ENCODE data around the gene MTFP1. TPM values are rescaled to one million over a fixed set of nuclear protein-coding genes. Genes with fewer than 3 reads are reported as not detected.
A peak's percentile ranks its signal among the peaks of the same experiment; 100 is the strongest.
"Not testable (repeated sequence)": the region's sequence is repeated elsewhere in the genome, so short reads cannot be mapped to it uniquely, and the experiment has no call there.

The MTFP1 gene
- total RNA-seq, 6 experiments from 2014 or later: 4.2 to 30.1 (median 9.1) TPM

- no peaks in the 10 kb centered on the region for H3K36me3 ChIP-seq
- peaks cover 0 to 12% (median 0%) of the 10 kb centered on the region in 4 donors for H3K4me1 ChIP-seq
- no peak overlapping the region for H3K4me3 ChIP-seq
- H3K27me3 ChIP-seq: no peaks in the 10 kb centered on the region
- WGBS (ENCODE audit: insufficient coverage, low coverage, low lambda C conversion rate, missing lambda C conversion rate): 4% methylated on average over 4 of the region's 11 CpGs
- ATAC-seq (peak; percentile 87 to 94 (median 92)), DNase-seq (peak in 2 of 3 donors; percentile 56 to 62)
- intact Hi-C loops (cut with DNase I): no loop called here
- no peaks in the 10 kb centered on the region for H3K9me3 ChIP-seq
- TF ChIP-seq POLR2A (IDR thresholded peaks at IDR 0.05) (no peak), CTCF (IDR thresholded peaks at IDR 0.05) (peak; percentile 79 to 88 (median 82))
- H3K27ac ChIP-seq: no peak overlapping the region
These were observed 19.3 kb downstream of the MTFP1 start for GRCh38 chr22:30444632-30445437.

- Histone ChIP-seq H3K27me3 (no peaks in the 10 kb centered on the region), H3K4me3 (no peak overlapping the region), H3K27ac (no peak overlapping the region), H3K9me3 (no peaks in the 10 kb centered on the region), H3K36me3 (no peaks in the 10 kb centered on the region), H3K4me1 (peaks cover 0 to 12% (median 0%) of the 10 kb centered on the region in 4 donors)
- ATAC-seq: peak in 3 of 4 donors; percentile 39 to 67 (median 51)
- TF ChIP-seq POLR2A (IDR thresholded peaks at IDR 0.05) (no peak), CTCF (IDR thresholded peaks at IDR 0.05) (no peak)
- WGBS (ENCODE audit: insufficient coverage, low coverage, low lambda C conversion rate, missing lambda C conversion rate): 34% methylated on average over 5 of the region's 5 CpGs
- intact Hi-C loops (cut with DNase I): loop anchor here in 1 of 2 donors (2.0 kb wide), 1 partner anchor 39 kb away; no protein-coding TSS in a partner anchor
- DNase-seq: no peak
These were observed 20.0 kb downstream of the MTFP1 start for GRCh38 chr22:30445438-30446145.

- DNase-seq (peak in 1 of 3 donors; percentile 22), ATAC-seq (no peak)
- Histone ChIP-seq H3K4me3 (no peak overlapping the region), H3K27ac (no peak overlapping the region), H3K4me1 (peaks cover 0 to 12% (median 0%) of the 10 kb centered on the region in 4 donors), H3K27me3 (no peaks in the 10 kb centered on the region), H3K36me3 (no peaks in the 10 kb centered on the region), H3K9me3 (no peaks in the 10 kb centered on the region)
- 33% methylated on average over 1 of the region's 3 CpGs for WGBS (ENCODE audit: insufficient coverage, low coverage, low lambda C conversion rate, missing lambda C conversion rate)
- intact Hi-C loops (cut with DNase I): loop anchor here in 1 of 2 donors (2.0 kb wide), 1 partner anchor 37 kb away; no protein-coding TSS in a partner anchor
- TF ChIP-seq CTCF (IDR thresholded peaks at IDR 0.05): no peak
These were observed 22.1 kb downstream of the MTFP1 start for GRCh38 chr22:30447656-30448055.

- H3K36me3 ChIP-seq; H3K9me3 ChIP-seq; H3K27ac ChIP-seq; H3K4me1 ChIP-seq; ATAC-seq; H3K27me3 ChIP-seq; intact Hi-C loops (cut with DNase I); H3K4me3 ChIP-seq: not testable (repeated sequence)
- WGBS (ENCODE audit: insufficient coverage, low coverage, low lambda C conversion rate, missing lambda C conversion rate): 53% methylated on average over 6 of the region's 9 CpGs
- peak in 1 of 3 donors; percentile 13 for DNase-seq
These were observed 25.9 kb downstream of the MTFP1 start for GRCh38 chr22:30451488-30451887.

- intact Hi-C loops (cut with DNase I): no loop called here
- ATAC-seq (no peak), DNase-seq (no peak)
- TF ChIP-seq POLR2A (IDR thresholded peaks at IDR 0.05) (no peak), CTCF (IDR thresholded peaks at IDR 0.05) (no peak)
- no peaks in the 10 kb centered on the region for H3K9me3 ChIP-seq
- WGBS (ENCODE audit: insufficient coverage, low coverage, low lambda C conversion rate, missing lambda C conversion rate): 72% methylated on average over 6 of the region's 6 CpGs
- H3K36me3 ChIP-seq: no peaks in the 10 kb centered on the region
- no peak overlapping the region for H3K4me3 ChIP-seq
- no peaks in the 10 kb centered on the region for H3K27me3 ChIP-seq
- no peak overlapping the region for H3K27ac ChIP-seq
- H3K4me1 ChIP-seq: peaks cover 0 to 5% (median 0%) of the 10 kb centered on the region in 4 donors
These were observed 27.3 kb downstream of the MTFP1 start for GRCh38 chr22:30452861-30453260.
